Natural killer cell (primary cell): ENCODE data around the gene ANKRD44. TPM values are rescaled to one million over a fixed set of nuclear protein-coding genes. Genes with fewer than 3 reads are reported as not detected.

Experiments
- ATAC-seq, 3 donors: fragments of 150-1000 bp in 2 of 3; fragments of 200-7000 bp in 1 of 3; cut with Tn5 transposase; 1 replicate in 1 of 3; 2 replicates in 2 of 3; pipeline ENCODE4 v1.10.0; 2021; ENCODE audit warnings: mild to moderate bottlenecking in 2 of 3, moderate library complexity in 2 of 3
- DNase-seq, 2 donors: peaks; one replicate each; pipeline versions ENCODE4 v3.0.0 to v3.0.0-alpha.2; 2013 to 2021; ENCODE audit warnings: mixed read lengths in 1 of 2
- H3K27ac ChIP-seq: one replicate; pipeline ENCODE4 v1.5.1; 2013; ENCODE audit warnings: mild to moderate bottlenecking, low read length
- H3K27me3 ChIP-seq: one replicate; pipeline ENCODE4 v1.6.1; 2013; ENCODE audit warnings: low read length; ENCODE audit not compliant: control insufficient read depth, insufficient read depth
- H3K36me3 ChIP-seq: one replicate; pipeline ENCODE4 v1.6.1; 2013; ENCODE audit warnings: low read length; ENCODE audit not compliant: control insufficient read depth, insufficient read depth
- H3K4me1 ChIP-seq: one replicate; pipeline ENCODE4 v1.6.1; 2013; ENCODE audit warnings: low read length; ENCODE audit not compliant: control insufficient read depth, insufficient read depth
- H3K4me3 ChIP-seq: one replicate; pipeline ENCODE4 v1.5.1; 2013; ENCODE audit warnings: low read length
- H3K9me3 ChIP-seq: one replicate; pipeline ENCODE4 v1.6.1; 2013; ENCODE audit warnings: low read length; ENCODE audit not compliant: control insufficient read depth, insufficient read depth
- H3K27ac Mint-ChIP-seq, 2 donors: one replicate each; pipeline ENCODE4 v1.8.0; 2022; ENCODE audit warnings: mild to moderate bottlenecking in 2 of 2, mixed read lengths in 2 of 2, moderate library complexity in 1 of 2
- H3K27me3 Mint-ChIP-seq, 2 donors: one replicate each; pipeline ENCODE4 v1.8.0; 2022; ENCODE audit warnings: low read depth in 2 of 2, mixed read lengths in 2 of 2
- H3K36me3 Mint-ChIP-seq: one replicate; pipeline ENCODE4 v1.8.0; 2022; ENCODE audit warnings: mixed read lengths
- H3K4me1 Mint-ChIP-seq, 2 donors: one replicate each; pipeline ENCODE4 v1.8.0; 2022; ENCODE audit warnings: mixed read lengths in 2 of 2
- H3K4me3 Mint-ChIP-seq: one replicate; pipeline ENCODE4 v1.8.0; 2022; ENCODE audit warnings: mild to moderate bottlenecking, moderate library complexity, mixed read lengths
- H3K9me3 Mint-ChIP-seq, 2 donors: one replicate each; pipeline ENCODE4 v1.8.0; 2022; ENCODE audit warnings: mixed read lengths in 2 of 2
- CTCF ChIP-seq: fragments of 200-600 bp; IDR thresholded peaks from one replicate; pipeline ENCODE4 v1.8.0; 2022; ENCODE audit warnings: antibody characterized with exemption
- WGBS: methylation state at CpG from one replicate; pipeline ENCODE4 v1.1.7; 2013; ENCODE audit warnings: missing lambda C conversion rate; ENCODE audit not compliant: insufficient coverage; 5-methylcytosine and 5-hydroxymethylcytosine counted together
- intact Hi-C: fragments of 100-400 bp; cut with micrococcal nuclease; formaldehyde crosslinking; loops from one replicate; pipeline ENCODE4 v1.14.2; 2022
- total RNA-seq, 4 donors: library from RNA; stranded (reverse); fragments of 120-200 nt in 1 of 4; gene quantifications; one replicate each; pipeline versions ENCODE4 v1.2.3 to v1.2.4, GENCODE V29; 2013 to 2022

The ANKRD44 gene
- total RNA-seq, 3 donors from 2014 or later (not counting 1 experiment from before 2014, with no cell fraction given), result 252 to 376 (median 311) TPM

- H3K9me3 ChIP-seq, result no peaks in the 10 kb centered on the region
- peaks cover 37 to 43% of the 10 kb centered on the region in 2 donors for H3K4me1 Mint-ChIP-seq
- H3K27ac ChIP-seq, result no peak overlapping the region
- H3K4me3 ChIP-seq, result no peak overlapping the region
- intact Hi-C loops, result no loop called here
- no peaks in the 10 kb centered on the region for H3K9me3 Mint-ChIP-seq
- DNase-seq, result peak in 1 of 2 donors; percentile 27
- H3K36me3 ChIP-seq, result peaks cover 72% of the 10 kb centered on the region
- peak overlapping the region; percentile 70 for H3K4me3 Mint-ChIP-seq
- peaks cover 22% of the 10 kb centered on the region for H3K36me3 Mint-ChIP-seq
- peak in 2 of 3 donors; percentile 17 to 20 for ATAC-seq
- no peaks in the 10 kb centered on the region for H3K27me3 Mint-ChIP-seq
- H3K27ac Mint-ChIP-seq, result peak overlapping the region; percentile 66 to 86
- peaks cover 14% of the 10 kb centered on the region for H3K4me1 ChIP-seq
- no peak for TF ChIP-seq CTCF
- no peaks in the 10 kb centered on the region for H3K27me3 ChIP-seq
- 73% methylated on average over 6 of the region's 6 CpGs for WGBS
These were observed 188.7 kb downstream of the ANKRD44 start for GRCh38 chr2:197121756-197122385.

GRCh38 chr2:197121255-197121654 is 189.3 kb downstream of the ANKRD44 start:
- Histone ChIP-seq H3K4me1 (peaks cover 14% of the 10 kb centered on the region), H3K4me3 (no peak overlapping the region), H3K9me3 (no peaks in the 10 kb centered on the region), H3K36me3 (peaks cover 75% of the 10 kb centered on the region), H3K27ac (no peak overlapping the region), H3K27me3 (no peaks in the 10 kb centered on the region)
- intact Hi-C loops, result no loop called here
- Mint-ChIP-seq H3K4me3 (peak overlapping the region; percentile 70), H3K27me3 (no peaks in the 10 kb centered on the region), H3K4me1 (peaks cover 31 to 38% of the 10 kb centered on the region in 2 donors), H3K9me3 (no peaks in the 10 kb centered on the region), H3K36me3 (peaks cover 22% of the 10 kb centered on the region), H3K27ac (peak overlapping the region; percentile 66 to 86)
- no peak for TF ChIP-seq CTCF
- 32% methylated on average over 8 of the region's 8 CpGs for WGBS
- ATAC-seq (peak; percentile 79 to 96 (median 92)), DNase-seq (peak; percentile 30 to 52)

DNA sequence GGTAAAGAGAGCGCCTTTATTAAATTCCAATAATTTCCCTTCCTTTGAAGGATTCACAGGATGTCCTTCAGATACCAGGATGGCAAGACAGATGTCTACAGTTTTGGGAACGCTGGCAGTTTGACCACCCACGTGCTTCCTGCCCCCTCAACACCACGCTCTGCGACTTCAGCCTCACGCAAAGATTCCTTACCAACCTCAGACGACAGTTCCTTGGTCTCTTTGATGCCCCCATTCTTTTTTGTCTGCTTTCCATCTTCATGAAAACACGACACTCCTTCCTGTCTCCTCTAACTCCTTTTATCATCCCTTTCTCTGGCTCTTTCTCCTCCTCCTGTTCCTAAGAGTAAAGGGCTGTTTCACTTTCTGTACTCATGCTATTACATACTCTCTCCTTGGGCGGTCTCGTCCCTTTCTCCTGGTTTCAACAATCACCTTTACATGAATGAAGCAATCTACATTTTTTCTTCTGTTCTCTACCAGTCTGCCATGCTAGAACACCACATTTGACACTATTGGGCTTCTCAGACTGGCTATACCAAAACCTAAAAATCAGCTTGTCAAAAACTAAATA is 194.2 kb downstream of the ANKRD44 start:
- no peak for ATAC-seq

More for the DNA sequence above, 194.2 kb downstream of the ANKRD44 start:
- H3K4me1 ChIP-seq, result peaks cover 6% of the 10 kb centered on the region
- no peak overlapping the region for H3K4me3 ChIP-seq
- H3K27me3 Mint-ChIP-seq, result no peaks in the 10 kb centered on the region
- DNase-seq, result no peak
- peaks cover 52% of the 10 kb centered on the region for H3K36me3 ChIP-seq
- intact Hi-C loops, result no loop called here
- no peak overlapping the region for H3K4me3 Mint-ChIP-seq
- H3K4me1 Mint-ChIP-seq, result peaks cover 40 to 44% of the 10 kb centered on the region in 2 donors
- H3K27me3 ChIP-seq, result no peaks in the 10 kb centered on the region
- H3K36me3 Mint-ChIP-seq, result peaks cover 18% of the 10 kb centered on the region
- no peak for TF ChIP-seq CTCF
- H3K27ac ChIP-seq, result no peak overlapping the region
- peak overlapping the region; percentile 15 to 16 for H3K27ac Mint-ChIP-seq
- WGBS, result 86% methylated on average over 10 of the region's 10 CpGs
- H3K9me3 ChIP-seq, result no peaks in the 10 kb centered on the region
- H3K9me3 Mint-ChIP-seq, result no peaks in the 10 kb centered on the region
